ENCODE results near the gene IL20. TPM values are rescaled to one million over a fixed set of nuclear protein-coding genes. Genes with fewer than 3 reads are reported as not detected.
"Not testable (repeated sequence)": the region's sequence is repeated elsewhere in the genome, so short reads cannot be mapped to it uniquely, and the experiment has no call there.

IL20 gene
- total RNA-seq, 1 donor from 2014 or later: not detected

DNA sequence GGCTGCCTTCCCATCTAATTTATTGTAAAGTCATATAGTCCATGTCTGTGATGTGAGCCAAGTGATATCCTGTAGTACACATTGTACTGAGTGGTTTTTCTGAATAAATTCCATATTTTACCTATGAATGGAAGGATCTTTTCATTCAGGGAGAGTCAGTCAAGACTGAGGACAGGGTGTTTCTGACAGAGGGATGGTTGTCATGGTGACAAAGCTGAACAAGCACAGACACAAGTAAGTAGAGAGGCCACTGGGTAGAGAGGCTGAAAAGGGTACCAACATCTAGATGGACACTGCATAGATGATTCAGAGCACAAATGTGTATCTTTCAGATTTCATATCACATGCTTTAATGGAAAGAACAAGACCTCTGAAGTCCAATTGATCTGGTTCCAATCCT is 22.6 kb upstream of the IL20 start:
- DNase-seq (ENCODE audit: low spot score): no peak

DNA sequence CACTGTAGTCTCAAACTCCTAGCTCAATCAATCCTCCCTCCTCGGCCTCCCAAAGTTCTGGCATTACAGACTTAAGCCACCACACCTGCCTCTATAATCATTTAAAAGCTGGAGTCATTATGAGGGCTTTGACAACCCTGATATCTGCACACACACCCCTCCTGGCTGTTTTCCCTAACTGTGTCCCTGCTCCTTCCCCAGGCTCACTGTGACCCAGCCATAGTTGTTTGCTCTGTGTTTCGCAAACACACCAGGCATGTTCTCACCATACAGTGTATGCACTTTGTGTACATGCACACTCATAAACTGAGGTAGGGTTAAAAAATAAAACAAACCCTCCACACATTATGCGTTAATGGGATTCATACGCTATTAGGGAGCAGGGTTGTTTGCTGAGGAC is 21.8 kb upstream of the IL20 start:
- no peak for DNase-seq (ENCODE audit: low spot score)

DNA sequence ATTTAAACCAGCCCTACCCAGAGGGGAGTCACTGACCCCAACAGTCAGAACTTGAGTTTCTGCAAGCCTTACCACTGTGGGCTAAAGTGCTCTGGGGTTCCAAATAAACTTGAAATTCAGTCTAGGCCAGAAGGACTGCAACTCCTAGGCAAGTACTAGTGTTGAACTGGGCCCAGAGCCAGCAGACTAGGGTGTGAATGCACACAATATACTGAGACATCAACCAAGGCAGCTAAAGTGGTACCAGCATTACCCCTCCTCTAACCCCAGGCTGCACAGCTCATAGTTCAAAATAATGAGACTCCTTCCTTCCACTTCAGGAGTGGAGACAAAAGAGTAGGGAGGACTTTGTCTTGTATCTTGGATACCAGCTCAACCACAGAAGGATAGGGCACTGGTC is 18.9 kb upstream of the IL20 start:
- DNase-seq (ENCODE audit: low spot score): no peak

DNA sequence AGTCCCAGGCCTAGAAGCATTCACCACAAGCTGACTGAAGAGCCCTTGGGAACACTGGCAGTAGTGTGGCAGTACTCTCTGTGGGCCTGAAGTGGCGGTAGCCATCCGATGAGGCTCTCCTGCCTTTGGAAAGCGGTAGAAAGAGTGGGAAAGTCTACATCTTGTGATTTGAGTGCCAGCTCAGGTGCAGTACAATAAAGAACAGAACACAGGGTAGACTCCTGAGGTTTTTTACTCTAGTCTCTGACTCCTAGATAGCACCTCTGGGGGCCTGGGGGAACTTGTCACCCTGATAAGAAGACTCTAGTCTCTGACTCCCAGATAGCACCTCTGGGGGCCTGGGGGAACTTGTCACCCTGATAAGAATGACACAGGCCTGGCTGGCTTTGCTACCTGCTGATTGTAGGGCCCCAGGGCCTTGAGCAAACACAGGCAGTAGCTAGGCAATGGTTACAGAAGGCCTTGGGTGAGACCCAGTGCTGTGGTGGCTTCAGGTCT is 18.0 kb upstream of the IL20 start:
- no peak for DNase-seq (ENCODE audit: low spot score)

DNA sequence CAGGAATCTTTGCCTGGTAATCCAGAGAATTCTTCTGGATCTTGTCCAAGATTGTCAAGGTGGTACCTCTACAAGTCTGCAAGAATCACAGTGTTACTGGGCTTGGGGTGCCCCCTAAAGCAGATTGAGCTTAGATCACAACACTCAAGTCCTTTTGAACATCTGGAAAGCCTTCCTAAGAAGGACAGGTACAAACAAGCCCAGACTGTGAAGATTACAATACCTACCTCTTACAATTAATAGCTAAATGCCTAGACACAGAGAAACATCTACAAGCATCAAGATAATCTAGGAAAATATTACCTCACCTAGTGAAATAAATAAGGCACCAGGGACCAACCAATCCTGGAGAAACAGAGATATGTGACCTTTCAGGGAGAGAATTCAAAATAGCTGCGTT is 17.5 kb upstream of the IL20 start:
- no peak for DNase-seq (ENCODE audit: low spot score)

DNA sequence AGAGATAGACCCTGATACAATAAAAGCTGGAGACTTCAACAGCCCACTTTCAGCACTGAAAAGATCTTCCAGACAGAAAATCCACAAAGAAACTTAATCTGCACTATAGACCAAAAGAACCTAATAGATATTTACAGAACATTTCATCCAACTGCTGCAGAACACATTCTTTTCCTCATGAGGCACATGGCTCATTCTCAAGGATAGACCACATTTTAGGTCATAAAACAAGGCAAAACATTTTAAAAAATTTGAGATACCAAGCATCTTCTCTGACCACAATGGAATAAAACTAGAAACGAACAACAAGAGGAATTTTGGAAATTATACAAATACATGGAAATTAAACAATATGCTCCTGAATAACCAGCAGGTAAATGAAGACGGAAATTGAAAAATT is 15.0 kb upstream of the IL20 start:
- no peak for DNase-seq (ENCODE audit: low spot score)

DNA sequence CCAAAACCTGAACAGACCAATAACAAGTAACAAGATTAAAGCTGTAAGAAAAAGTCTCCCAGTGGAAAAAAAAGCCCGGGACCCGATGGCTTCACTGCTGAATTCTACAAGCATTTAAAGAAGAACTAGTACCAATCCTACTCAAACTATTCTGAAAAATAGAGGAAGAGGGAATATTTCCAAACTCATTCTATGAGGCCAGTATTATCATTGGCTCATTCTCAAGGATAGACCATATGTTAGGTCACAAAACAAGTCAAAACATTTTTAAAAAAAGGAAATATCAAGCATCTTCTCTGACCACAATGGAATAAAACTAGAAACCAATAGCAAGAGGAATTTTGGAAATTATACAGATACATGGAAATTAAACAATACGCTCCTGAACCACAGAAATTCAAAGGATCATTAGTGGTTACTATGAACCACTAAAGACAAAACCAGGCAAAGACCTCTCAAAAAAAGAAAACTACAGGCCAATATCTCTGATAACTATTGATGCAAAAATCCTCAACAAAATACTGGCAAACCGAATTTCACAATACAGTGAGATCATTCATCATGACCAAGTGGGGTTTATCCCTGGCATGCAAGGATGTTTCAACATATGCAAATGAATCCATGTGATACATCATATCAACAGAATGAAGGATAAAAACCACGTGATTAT is 13.9 kb upstream of the IL20 start:
- DNase-seq (ENCODE audit: low spot score): no peak

DNA sequence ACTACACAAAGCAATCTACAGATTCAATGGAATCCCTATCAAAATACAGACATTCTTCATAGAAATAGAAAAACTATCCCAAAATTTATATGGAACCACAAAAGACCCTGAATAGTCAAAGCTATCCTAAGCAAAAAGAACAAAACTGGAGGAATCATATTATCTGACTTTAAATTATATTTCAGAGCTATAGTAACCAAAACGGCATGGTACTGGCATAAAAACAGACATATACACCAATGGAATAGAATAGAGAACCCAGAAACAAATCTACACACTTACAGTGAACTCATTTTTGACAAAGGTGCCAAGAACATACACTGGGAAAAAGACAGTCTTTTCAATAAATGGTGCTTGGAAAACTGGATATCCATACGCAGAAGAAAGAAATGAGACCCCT is 12.8 kb upstream of the IL20 start:
- DNase-seq (ENCODE audit: low spot score): not testable (repeated sequence)

DNA sequence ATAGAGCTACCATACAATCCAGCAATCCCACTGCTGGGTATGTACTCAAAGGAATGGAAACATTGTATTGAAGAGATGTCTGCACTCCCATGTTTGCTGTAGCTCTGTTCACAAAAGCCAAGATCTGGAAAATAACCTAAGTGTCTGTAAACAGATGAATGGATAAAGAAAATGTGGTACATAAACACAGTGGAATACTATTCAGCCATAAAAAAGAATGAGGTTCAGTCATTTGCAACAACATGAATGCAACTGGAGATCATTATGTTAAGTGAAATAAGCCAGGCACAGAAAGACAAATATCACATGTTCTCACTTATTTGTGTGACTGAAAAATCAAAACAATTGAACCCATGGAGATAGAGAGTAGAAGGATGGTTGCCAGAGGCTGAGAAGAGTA is 11.7 kb upstream of the IL20 start:
- not testable (repeated sequence) for DNase-seq (ENCODE audit: low spot score)

DNA sequence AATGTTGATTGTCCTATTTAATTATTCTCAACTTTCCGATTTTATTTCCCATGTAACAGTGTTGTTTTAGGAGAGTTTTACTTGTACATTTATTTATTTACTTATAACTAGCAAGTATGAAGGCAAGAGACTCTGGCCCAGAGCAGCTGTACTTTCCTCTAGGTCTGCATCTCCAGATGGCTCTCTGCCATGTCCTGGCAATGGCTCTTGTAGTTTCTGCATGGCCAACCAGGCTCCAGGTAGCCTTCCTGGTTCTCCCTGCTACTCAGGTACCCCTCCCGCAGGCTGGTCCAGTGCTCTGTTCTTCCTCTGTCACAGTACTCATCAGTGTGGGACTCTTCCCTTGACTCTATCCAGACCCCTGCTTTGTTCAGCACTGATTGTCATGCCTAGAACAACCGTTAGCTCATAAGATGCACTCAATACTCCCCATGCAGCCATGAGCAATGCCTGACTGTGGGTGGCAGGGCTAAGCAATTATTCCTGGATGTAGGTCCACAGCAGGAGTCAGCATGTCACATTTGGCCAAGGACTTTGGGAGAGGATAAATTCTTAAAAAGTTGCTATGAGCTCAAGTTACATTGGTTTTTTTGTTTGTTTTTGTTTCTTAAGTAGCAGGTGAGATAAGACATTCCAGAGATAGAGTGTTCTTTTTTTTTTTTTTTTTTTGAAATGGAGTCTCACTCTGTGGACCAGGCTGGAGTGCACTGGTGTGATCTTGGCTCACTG is 10.9 kb upstream of the IL20 start:
- DNase-seq (ENCODE audit: low spot score): no peak

DNA sequence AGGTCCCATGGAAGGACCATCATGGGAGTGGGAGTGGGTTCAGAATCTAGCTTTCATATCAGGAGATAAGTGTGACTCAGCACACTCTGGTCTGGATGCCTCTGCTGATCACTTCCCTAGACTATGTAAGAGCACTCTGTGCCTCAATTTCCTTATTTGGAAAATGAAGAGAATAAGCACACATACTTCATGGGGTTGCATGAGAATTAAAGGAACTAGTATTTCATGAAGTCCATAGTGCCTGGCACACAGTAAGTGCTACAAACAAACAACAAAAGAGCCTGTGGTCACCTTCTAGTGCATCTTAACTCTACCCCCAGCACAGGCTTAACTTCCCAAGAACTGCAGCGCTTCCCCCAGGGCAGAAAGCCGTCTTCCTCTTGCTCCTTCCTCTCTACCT is 9.6 kb upstream of the IL20 start:
- DNase-seq (ENCODE audit: low spot score): no peak

DNA sequence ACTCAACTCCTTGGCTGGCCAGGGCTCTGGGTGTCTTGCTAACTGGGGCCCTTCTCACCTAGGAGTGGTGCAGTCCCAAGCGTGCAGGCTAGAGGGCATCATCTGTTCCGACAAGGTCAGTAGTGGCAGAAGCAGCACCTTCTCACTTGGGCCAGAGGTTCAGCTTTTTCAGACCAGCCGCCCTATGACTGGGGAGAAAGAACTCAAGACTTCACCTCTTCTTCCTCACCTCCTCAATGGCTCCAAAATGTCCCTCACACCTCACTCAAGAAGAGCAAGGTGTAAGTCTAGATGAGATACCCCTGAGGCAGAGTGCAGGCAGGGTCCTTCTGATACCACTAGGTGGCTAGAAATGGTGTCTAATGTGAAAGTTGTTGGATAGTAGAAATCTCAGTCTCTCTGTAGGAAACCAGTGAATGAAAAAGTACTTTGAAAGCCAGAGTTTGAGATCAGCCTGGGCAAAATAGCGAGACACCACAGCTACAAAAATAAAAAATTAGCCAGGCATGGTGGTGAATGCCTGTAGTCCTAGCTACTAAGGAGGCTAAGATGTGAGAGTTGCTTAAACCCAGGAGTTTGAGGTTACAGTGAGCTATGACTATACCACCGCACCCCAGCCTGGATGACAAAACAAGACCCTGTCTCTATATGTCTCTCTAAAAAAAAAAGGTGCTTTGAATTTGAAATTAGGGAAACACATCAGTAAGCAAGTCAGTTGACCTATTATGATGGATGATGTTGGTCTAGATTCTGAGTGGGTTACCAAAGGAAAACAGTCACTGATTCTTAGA is 8.6 kb upstream of the IL20 start:
- DNase-seq (ENCODE audit: low spot score): no peak

DNA sequence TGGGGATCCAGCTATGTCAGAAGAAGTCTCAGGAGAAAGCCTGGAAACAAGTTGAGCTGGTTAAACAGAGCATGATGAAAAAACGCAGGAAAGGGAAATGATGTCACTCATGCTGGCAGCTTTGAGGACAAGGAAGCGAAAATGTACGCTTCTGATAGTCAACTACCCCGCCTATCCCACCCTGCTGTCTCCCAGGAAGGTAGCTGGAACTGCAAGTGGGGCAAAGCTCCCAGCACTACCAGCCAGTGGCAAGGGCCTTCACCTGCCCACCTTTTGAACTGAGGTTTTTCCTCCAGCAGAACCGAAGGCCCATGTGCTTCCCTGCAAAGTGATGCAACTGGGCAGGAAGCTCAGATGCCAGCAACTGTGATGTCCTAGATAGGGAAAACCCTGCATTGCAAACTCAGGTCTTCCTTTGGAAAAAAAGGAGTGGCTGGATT is 6.3 kb upstream of the IL20 start:
- no peak for DNase-seq (ENCODE audit: low spot score)

DNA sequence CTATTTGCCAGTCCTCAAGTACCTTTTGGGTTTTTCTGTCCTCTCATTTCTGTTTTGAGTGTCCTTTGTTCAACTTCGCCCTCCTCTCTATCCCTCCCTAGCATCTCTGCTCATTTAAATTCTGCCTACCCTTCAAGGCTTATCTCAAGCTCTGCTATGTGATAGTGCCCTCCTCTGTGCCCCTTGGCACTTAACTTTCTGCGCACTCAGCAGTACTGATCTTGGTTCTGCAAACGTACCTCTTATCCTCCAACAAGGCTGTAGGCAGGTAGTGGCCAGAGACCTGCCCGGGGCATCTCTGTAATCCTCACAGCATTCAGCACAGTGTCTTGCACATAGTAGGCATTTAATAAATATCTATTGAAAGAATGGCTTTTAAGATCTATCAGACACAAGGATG is 5.3 kb upstream of the IL20 start:
- no peak for DNase-seq (ENCODE audit: low spot score)

DNA sequence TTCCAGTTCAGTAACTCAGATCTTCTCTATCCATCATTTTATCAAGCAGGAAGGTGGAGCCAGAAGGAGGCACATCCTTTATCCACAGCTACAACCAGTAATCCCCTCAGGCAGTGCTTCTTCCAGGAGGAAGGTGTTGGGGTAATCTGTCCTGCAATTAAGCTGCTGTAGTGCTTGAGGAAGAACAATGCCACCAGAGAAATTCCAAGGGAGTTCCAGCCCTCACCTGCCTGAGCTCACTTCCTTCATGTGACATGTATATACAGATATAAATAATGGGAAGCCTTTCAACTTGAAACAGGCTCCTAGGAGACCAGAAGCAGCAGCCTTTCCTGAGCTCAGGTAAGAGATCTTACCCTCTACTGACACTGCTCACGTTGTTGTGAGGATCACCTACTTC is 2.2 kb upstream of the IL20 start:
- DNase-seq (ENCODE audit: low spot score): no peak

DNA sequence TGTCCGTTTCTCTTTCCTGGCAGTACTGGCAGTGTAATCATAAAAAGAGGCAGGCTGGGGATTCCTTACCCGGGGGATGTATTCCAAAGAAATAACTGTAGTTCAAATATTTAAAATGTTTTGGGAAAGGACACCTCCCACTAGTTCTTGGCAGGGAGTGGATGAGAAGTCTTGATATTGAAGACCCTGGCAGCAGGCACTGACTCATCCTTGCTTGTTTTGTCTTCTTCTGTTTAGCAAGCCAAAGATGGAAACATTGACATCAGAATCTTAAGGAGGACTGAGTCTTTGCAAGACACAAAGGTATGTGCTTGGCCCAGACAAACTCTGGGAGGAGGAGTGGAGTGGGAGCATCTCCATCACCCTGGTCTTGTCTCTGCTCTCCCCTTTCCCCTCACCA is 639 bp downstream of the IL20 start:
- no peak for DNase-seq (ENCODE audit: low spot score)

DNA sequence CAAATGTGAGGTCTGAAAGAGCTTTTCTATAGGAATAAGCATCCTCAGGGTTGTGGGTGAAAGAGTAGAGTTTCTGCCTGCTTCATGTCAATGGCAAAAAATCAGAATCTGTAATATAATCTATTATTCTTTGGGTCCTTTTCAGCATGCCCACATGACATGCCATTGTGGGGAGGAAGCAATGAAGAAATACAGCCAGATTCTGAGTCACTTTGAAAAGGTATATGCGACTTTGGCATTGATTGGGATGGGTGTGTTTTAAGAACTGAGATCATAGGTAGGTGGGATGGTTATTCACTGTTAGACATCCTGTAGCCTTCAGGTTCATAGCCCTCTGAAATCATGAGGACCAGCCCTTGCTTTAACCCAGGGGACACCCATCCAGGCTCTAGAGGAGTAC is 1.8 kb downstream of the IL20 start:
- DNase-seq (ENCODE audit: low spot score): no peak

DNA sequence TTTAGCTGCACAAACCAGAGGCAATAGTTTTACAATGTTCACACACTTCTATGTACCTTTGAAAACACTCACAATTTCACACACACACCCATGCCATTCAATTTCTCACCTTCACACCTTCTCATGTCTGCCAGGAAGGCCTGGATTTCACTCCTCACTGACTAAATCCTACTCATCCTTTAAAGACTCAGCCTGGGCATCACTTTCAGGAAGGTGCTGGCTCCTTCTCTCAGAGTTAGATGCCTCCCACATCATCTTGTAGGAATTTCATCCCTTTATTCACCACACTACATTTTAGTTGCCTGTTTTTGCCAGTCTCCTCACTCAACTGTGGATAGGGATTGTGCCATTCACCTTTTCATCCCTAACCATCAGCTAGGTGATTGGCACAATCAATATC is 2.3 kb downstream of the IL20 start:
- DNase-seq (ENCODE audit: low spot score): no peak

DNA sequence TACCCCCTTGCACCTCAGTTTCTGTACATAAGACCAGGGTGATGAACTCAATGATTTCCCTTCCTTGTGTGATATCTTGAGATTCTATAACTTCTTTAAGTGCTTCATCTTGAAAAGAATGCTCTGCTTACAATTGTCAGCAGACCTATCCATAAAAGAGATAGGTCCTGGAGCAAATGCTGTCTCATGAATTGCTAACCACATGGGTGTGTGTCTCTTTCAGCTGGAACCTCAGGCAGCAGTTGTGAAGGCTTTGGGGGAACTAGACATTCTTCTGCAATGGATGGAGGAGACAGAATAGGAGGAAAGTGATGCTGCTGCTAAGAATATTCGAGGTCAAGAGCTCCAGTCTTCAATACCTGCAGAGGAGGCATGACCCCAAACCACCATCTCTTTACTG is 2.8 kb downstream of the IL20 start:
- DNase-seq (ENCODE audit: low spot score): no peak

DNA sequence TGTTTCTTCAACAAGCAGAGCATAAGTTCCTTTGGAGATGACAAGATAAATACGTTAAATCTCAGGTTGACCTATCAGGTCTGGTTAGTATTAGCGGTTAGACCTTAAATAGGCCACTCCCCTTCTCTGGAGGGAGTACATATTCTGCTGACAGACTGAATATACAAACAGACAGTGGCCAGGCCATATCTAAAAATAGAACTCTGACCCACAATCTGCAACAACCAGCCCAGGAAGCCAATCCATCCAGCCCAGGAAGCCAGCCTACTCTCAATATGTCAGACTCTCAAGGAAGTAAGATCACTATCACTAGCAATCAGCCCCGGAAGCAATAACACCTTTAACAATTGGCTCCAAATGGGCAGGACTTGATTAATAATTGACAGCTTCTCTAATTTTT is 6.7 kb downstream of the IL20 start:
- DNase-seq (ENCODE audit: low spot score): peak; percentile 12

DNA sequence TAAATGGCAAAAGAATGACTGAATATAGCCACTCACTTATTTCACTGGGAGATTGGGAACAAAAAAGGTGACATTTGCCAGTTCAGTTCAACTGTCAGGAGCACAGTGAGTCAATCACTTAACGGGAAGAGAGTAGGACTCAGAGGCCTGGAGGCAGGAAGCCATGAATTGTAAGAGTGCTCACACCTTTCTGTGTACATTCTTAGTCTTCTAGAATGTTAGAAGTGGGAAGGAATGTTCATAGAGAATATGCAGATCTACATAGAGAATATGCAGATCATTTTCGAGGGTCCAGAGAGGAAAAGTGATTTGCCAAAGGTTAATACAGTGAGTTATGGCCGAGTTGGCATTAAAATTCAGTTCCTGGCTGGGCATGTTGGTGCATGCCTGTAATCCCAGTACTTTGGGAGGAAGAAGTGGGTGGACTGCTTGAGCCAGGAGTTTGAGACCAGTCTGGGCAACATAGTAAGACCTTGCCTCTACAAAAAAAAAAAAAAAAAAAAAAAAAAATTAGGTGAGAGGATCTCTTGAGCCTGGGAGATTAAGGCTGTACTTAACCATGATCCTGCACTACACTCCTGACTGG is 8.3 kb downstream of the IL20 start:
- no peak for DNase-seq (ENCODE audit: low spot score)

DNA sequence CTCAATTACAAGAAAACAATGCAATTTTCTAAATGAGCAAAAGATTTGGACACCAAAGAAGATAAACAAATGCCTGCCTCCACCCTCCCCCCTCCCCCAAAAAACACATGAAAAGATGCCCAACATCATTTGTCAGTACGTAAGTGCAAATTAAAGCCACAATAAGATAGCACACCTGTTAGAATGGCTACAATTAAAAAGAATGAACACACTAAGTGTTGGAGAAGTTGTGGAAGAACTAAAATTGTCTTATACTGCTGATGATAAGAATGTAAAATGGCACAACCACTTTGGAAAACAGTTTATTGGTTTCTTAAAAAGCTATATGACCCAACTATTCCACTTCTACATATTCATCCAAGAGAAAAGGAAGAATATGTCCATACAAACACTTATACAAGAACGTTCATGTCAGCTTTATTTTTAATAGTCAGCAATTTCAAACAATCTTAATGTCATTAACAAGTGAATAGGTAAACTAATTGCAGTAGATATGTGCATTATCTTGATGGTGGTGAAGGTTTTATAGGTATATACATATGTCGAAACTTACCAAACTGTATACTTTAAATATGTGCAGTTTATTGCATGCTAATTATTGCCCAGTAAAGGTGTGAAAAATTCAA is 10.4 kb downstream of the IL20 start:
- DNase-seq (ENCODE audit: low spot score): no peak
